ENCODE data around the gene BTBD8.
"Not testable (repeated sequence)": the region's sequence is repeated elsewhere in the genome, so short reads cannot be mapped to it uniquely, and the experiment has no call there.

Gene BTBD8

DNA sequence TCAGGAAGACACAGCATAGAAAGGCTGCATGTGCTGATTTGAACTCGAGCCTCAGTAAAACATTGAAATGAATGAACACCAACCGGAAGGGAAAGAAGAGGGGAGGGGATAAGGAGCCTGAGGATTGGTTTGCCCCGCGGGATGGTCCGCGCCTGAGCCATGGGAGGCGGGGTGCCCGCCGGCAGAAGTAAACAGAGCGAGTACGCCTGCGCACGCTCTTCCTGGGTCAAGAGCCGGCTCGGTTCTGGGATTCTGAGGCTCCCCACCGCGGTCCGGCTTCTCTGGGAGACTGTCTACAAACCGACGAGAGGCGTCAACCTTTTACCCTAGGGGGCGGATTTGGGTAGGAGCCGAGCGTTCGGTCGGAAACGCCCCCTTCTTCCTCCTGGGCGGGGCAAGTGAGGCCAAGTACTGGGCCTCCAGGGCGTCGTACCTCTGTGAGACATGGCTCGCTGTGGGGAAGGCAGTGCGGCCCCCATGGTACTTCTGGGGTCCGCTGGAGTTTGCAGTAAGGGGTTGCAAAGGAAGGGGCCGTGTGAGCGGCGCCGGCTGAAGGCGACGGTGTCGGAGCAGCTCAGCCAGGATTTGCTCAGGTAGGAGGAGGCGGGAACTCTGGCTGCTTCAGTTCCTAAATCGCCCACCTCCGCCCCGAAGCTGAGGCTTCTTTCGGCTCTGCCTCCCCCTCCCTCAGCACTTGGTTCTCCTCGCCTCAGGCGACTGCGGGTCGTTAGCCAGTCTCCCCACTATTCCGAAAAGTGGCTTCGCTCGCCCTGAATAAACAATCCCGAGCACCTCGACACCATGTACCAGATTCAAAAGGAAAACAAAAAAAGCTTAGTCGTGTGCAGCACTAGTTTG lies at the start of gene BTBD8:
Gene BTBD8 (plus strand): TSS at position 218 of the 858 bp plus-strand sequence. CDS start 227 bp downstream, at position 445.
- peak; percentile 82 for DNase-seq

DNA sequence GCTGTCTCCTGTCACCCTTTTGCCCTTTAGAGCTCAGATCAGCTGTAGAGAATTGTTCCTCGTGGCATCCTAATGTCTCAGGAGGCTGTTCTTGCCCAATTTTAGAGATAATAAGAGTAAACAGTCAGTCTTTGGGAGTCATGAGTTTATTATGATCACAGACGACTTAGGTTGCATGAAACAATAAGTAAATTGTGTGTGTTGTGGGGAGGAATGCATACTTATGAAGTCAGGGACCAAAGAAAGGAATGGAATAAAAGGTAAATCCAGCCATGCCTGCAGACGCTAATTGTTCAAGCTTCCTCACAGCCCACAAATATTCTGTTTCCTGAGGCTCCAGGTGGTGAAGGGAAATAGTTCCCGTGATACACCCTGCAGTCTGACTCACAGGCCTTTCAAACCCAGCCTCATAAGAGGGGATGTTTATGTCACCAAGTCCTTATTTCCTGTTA lies 49.5 kb upstream of the BTBD8 start:
- no peak for DNase-seq

DNA sequence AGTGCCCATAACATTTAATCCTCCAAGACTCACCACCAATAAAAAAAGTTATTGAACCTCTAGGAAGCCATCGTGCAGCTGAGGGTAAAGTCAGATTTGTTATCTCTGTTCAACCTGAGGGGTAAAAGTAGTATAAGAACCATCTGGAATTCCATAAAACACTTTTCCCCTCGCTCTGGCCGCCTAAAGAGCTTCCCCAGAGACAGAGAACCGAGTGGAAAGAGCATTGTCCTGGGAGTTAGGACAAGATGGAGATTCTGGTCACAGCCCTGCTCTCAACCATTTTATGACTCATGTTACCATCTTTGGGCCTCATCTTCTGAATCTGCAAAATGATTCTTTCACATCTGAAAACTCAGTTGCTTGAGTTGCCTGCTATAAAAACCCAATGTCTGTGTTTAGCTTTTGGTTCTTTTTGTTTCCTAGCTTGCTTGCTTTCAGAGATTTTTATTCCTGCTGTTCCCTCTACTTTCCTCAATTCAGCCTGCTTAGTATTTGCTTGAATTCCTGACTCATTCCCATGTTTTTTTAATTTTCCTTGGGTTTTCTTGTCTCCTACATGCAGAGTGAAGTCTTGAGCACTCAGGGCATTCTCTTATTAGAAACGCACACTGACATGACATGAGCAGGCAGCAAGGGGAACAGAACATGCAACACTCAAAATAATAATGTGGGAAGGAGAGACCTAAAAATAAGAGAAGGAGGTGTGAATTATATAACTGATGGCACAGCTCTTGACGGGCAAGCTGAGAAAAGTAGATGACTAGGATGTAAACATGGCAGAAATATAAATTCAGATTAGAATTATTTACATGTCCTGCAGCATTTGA lies 48.6 kb upstream of the BTBD8 start:
- DNase-seq: no peak

DNA sequence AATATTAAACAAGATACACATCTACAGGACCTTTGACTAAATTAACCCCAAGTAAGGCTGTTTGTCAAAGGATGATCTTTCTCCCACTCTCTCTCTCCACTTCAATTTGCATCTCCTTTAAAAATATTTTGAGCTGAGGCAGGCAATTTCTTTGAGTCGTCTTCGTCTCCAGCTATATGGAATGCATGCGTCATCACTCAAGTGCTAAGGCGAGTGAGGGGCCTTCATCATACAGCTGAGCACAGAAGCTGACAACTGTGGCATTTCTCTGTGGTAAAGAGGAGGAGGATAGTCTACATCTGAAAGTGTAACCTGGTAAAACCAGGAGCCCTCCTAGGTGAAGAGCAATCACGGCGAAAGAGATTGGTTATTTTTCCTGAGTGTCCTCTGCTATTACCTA lies 42.7 kb upstream of the BTBD8 start:
- no peak for DNase-seq

DNA sequence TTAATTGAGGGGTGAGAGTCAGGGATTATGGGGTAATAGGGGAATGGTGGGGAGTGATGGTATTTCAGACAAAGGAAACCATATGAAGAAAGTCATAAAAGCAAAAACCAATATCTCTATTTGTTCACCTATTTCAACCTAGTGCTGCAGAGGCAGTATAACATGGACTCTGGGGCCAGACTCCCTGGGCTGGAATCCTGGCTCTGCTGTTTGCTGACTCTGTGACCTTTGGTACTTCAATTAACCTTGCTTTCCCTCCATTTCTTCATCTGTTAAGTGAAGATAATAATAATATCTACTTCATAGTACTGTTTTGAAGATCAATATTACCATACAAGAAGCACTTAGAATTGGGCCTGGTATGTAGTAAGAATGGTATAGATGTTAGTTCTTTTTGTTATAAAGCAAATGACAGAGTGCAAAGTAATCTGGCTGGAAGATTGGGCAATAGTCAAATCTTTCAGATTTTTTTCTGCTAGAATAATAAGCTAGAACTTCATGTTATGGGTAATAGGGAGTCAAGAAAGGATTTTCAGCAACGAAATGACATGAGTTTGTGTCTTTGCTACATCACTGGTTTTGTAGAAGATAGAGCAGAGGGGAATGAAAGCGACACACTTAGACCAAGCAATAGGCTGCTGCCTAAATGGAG lies 41.3 kb upstream of the BTBD8 start:
- no peak for DNase-seq

DNA sequence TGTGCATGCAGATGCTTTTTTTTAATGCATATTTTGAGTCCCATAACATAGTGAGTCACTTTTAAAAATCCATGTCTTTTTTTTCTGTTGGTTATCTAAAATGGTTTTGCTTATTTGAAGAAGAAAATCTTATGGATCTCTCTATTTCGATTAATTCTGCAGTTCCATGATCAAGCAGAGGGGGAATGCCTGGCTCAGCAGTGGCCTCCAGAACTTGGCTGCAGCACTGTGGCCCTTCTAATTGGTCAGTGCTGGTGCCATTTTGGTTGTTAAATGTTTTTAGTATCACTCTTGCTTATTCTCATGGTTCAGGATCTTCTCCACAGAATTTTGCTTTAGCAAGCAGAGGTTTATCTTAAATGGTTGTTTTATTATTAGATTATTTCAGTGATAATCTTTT lies 39.2 kb upstream of the BTBD8 start:
- no peak for DNase-seq

DNA sequence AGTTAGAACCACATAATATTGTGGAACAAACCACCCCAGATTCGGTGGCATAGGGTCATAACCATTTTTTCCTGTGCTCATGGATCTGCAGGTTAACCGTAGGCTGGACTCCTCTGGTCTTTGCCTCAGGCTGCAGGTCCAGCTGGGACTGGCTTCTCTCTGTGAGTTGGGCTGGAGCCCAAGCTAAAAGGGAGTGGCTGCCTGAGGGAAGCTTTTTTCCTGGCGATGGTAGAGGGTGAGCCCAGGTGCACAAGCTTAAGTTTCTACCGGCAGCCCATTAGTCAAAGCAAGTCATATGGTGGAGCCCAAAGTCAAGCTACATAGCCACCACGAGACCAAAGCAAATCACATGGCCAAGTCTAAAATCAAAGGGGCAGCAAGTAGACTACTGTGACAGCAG lies 36.5 kb upstream of the BTBD8 start:
- no peak for DNase-seq

DNA sequence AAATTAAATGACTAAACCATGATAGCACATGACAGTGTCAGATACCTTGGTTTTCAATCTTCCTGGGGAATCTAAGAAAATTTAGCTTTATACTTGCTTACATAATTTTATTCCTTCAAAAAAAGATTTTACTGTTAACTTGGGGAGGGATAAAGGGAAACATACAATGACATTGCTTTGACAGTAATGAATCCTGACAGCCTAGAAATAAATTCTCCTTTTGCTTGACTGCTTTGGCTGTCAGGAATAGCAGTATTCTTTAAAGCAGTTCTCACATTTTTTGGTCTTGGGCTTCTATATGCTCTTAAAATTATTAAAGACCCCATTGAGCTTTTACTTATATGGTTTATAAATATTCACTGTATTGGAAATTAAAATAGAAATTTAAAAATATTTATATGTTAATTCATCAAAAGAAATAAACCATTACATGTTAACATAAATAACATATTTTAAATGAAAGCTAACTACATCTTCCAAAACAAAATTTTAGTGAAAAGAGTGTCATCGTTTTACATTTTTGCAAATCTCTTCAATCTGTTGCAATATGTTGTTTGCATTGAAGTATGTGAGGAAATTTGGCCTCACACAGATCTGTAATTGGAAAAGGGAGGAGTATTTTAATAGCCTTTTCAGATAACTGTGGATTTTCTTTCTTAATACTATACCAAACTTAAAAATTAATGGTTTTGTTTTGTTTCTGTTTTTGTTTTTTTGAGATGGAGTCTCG lies 34.2 kb upstream of the BTBD8 start:
- DNase-seq: no peak

DNA sequence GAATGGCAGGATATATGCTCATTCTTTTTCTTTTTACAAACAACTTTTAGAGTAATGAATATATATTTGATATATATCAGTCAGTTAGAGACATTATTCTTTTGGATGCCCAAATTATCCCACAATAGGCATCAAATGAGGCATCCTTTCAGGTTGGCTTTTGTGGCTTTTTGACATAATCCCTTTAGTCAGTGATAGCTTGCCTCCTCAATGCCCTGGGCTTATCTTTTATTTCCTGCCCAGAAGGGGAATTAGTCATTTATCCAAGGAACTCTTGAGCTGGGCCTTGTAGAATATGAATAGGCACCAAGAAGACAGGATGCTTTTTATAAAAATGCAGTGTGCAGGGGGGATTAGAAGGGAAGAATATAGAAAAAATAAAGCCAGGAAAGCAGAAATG lies 28.2 kb upstream of the BTBD8 start:
- DNase-seq: no peak

DNA sequence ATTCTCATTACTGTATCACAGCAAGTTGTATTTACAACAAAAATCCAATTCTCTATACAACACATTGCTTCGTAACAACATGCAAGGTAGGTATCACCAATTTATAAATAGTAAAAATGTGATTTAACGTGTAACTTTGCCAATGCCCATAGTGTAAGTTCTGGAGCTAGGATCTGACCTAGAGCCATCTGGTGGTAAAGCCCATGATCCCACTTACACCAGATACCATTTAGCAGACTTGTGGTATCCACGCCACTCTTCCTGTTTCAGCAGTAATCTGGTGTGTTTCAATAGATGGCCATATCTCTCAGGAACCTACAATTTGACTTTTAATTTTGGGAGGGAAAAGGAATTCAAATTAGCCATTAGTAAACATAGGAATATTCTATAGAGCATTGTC lies 15.1 kb upstream of the BTBD8 start:
- DNase-seq: no peak

DNA sequence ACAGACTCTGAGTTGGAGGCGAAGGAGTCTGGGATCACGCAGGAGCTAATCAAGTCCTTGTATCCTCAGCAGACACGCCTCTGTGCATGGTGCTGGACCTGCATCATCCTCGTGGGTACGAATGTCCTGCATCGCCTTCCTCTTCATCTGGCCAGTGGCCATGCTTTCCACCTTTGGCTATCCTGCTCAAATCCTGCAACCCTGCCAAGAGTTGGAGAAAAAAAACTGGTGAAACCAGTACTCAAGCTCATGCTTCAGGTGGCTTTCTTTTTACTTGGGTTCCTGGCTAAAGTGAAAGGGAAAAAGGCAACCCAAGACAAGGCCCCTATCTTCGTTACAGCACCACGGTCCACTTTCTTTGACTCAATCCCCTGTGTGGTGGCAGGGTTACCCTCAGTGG lies 13.8 kb upstream of the BTBD8 start:
- DNase-seq: no peak

DNA sequence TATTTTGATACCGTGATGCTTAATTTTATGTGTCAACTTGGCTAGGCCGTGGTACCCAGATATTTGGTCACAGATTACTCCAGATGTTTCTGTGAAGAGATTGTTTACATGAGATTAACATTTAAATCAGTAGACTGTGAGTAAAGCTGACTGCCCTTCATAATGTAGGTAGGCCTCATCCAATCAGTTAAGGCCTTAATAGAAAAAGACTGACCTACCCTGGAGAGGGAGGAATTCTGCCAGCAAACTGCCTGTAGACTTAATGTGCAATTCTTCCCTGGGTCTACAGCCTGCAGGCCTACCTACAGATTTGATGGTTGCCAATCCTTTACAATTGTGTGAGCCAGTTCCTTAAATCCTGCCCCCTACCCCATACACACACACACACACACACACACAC lies 9.3 kb upstream of the BTBD8 start:
- DNase-seq: no peak

DNA sequence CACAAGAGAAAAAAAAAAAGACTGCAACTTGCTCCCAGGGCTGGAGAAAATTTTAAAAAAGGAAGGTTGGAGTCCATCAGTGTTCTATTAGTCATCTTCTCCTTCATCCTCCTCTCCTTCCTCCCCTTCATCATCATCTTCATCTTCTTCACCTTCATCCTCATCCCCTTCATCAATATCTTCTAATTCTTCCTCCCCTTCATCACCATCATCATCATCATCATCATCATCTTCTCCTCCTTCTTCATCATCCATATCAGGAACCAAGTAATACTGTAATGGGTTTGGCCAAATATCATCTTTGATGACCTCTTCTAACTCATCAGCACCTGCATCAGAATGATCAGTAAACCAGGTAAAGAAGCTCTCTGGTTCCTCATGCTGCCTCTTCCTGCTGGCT lies 5.7 kb upstream of the BTBD8 start:
- not testable (repeated sequence) for DNase-seq

DNA sequence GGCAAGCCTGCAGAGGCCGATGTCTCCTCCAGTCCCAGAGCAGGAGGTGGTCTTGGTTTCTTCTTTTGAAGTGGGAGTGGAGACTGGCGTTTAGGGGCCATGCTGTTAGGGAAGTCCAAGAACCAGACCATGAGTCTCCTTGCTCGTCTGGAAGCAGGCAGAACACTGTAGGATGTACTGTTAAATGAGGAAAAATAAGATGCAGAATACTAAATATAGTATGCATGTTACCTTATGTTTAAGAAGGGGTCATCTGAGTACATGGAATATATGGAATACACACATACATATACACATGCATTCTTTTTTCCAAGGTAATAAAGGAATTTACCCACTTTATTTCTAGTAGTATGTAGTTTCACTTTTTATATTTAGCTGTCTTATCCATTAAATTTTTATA lies 4.8 kb upstream of the BTBD8 start, which contains the start of gene SETSIP:
Gene SETSIP (minus strand): TSS at position 101 of the 400 bp plus-strand sequence. CDS start 0 bp downstream, at position 101.
- DNase-seq: no peak

DNA sequence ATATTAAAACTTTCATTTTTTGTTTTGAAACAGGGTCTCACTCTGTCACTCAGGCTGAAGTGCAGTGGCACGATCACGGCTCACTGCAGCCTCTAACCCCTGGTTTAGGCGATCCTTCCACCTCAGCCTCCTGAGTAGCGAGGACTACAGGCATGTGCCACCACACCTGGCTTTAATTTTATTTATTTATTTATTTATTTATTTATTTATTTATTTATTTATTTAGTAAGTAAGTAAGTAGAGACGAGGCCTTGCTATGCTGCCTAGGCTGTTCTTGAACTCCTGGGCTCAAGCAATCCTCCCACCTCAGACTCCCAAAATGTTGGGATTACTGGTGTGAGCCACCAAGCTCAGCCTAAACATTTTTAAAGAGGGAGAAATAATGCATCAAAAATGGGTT lies 3.8 kb upstream of the BTBD8 start:
- no peak for DNase-seq

DNA sequence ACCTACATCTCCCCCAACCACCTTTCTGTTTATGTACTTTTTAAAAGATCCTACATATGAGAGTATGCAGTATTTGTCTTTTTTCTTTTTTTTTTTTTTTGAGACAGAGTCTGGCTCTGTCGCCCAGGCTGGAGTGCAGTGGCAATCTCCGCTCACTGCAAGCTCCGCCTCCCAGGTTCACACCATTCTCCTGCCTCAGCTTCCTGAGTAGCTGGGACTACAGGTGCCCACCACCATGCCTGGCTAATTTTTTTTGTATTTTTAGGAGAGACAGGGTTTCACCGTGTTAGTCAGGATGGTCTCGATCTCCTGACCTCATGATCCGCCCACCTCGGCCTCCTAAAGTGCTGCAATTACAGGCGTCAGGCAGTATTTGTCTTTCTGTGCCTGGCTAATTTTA lies 2.1 kb upstream of the BTBD8 start:
- DNase-seq: not testable (repeated sequence)

DNA sequence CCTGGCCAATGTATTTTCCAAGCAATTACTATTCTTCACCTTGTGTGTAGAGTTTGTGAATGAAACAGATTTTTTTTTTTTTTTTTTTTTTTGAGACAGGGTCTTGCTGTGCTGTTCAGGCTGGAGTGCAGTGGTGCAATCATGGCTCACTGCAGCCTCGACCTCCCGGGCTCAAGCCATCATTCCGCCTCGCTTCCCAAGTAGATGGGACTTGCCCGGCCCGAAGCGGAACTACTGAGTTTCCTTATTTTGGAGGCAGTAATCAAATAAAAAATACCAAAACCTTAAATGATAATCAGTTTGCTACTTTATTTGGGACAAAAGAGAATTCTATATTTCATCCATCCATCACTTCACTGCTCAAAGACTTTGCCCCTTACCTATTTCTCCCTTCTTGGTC lies 704 bp upstream of the BTBD8 start:
- DNase-seq: no peak

DNA sequence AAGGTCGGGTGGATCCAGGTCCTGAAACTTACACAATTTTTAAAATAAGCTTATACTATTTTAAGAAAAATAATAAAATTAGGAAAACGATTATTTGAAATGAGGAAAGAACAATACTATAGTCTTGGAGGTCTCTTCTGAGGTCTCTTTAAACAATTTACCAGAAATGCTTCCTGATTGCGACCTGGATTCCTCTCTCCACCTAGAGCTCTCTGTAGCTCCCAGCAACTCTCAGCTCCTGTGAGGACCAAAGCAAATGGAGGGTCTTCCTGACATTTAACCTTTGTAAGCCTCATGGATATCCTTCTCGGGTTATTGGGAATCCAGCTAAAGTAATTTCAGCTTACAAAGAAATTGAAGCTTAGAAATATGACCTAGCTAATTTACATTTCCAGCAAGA lies 886 bp downstream of the BTBD8 start:
- no peak for DNase-seq

DNA sequence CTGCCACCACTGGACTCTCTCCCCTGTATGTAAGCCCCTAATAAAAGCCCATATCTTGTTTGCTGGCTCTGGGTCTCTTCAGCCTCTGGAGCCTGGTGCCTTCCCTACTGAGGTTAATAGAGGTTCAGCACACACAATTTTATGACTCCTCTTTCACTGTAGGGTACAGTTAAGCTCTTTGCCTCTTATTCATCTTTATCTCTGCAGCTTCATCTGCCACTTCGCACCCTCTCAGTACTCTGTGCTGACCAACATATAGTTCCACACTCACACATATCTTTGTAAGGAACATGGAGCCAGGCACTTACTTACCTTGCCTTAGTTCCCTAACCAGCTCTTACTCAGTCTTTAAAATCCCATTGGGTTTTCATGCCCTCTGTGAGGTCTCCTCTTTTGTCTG lies 4.5 kb downstream of the BTBD8 start:
- DNase-seq: no peak

DNA sequence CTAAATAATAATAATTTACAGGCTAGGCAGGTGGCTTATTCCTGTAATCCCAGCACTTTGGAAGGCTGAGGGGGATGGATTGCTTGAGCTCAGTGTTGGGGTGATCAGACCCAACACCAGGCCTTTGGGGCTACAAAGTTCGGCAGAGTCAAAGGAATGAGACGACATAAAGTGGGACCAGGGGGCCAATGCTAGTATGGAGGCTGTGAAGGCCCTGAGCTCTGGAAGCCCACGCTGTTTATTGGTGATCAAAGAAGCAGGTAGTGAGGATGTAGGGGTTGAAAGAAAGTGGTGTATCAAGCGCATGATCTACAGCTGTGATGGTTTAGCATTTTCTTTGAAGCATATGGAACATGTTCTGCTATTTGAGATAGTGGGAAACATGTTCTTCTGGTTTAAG lies 5.6 kb downstream of the BTBD8 start:
- no peak for DNase-seq

DNA sequence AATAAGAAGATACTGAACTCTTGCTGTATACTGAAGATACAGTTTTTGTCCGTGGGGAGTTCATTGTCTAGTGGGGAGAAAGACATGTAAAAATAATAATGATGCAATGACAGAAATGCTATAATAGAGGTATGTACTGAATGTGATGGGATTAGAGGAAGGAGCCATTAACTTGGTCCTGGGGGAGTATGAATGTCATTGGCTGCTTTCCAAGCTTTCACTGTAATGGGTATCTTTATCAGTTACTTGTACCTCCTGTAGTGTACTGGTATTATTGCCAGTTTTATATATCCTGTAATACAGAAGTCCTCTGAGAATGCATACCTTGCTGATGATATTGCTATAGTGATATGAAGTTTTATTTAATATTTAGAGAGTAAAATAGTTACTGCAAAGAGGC lies 7.4 kb downstream of the BTBD8 start:
- no peak for DNase-seq

DNA sequence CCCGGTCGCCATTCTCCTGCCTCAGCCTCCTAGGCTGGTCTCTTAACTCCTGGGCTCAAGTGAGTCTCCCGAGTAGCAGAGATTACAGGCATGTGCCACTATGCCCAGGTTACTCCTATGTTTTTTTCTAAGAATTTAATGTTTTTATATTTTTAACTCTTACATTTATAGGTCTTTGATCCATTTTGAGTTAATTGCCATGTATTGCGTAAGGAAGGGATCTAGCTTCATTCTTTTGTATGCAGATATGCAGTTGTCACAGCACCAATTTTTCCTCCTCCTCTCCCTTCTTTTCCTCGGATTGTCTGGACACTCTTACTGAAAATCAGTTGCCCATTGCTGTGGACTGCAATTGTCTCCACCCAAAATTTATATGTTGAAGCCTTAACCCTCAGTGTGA lies 11.5 kb downstream of the BTBD8 start:
- no peak for DNase-seq

DNA sequence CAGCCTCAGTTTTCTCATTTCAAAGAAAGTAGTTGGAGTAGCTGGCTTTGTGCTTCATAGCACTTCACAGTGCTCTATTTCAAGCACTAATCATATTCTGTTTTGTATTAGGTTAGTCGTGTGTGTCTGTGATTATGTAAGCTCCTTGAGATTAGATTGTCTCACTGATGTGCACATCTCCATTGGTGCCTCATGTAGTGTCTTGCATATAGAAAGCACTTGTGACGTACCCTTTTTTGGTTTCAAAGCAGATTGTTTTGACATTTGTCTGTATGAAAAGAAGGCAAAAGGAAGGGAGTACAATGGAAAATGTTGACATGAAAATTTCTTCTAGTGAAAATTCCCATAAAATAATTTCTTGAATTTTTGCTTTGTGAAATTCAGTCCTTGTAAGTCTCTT lies 13.9 kb downstream of the BTBD8 start:
- no peak for DNase-seq

Data from activated gamma-delta T cell treated with Interleukin-2 at 50 U/mL for 16 hours (primary cell).